Measurements from ENCODE around the gene ECI1.
"Not testable (repeated sequence)": the region's sequence is repeated elsewhere in the genome, so short reads cannot be mapped to it uniquely, and the experiment has no call there.

DNA sequence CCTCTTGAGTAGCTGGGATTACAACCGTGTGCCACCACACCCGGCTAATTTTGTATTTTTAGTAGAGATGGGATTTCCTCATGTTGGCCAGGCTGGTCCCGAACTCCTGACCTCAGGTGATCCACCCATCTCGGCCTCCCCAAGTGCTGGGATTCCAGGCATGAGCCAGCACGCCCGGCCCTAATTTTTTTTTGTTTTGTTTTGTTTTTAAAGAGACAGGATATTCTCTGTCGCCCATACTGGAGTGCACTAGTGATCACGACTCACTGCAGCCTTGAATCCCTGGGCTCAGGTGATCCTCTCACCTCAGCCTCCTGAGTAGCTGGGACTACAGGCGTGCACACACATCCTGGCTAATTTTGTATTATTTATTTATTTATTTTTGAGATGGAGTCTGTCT is 11.1 kb downstream of the ECI1 start:
- TF ChIP-seq, protein P1, sequence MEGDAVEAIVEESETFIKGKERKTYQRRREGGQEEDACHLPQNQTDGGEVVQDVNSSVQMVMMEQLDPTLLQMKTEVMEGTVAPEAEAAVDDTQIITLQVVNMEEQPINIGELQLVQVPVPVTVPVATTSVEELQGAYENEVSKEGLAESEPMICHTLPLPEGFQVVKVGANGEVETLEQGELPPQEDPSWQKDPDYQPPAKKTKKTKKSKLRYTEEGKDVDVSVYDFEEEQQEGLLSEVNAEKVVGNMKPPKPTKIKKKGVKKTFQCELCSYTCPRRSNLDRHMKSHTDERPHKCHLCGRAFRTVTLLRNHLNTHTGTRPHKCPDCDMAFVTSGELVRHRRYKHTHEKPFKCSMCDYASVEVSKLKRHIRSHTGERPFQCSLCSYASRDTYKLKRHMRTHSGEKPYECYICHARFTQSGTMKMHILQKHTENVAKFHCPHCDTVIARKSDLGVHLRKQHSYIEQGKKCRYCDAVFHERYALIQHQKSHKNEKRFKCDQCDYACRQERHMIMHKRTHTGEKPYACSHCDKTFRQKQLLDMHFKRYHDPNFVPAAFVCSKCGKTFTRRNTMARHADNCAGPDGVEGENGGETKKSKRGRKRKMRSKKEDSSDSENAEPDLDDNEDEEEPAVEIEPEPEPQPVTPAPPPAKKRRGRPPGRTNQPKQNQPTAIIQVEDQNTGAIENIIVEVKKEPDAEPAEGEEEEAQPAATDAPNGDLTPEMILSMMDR (IDR thresholded peaks at IDR 0.05): not testable (repeated sequence)
- TF ChIP-seq POLR2A (IDR thresholded peaks at IDR 0.05): not testable (repeated sequence)

All from body of pancreas (tissue), 4 donors.